K562 (cell line): ENCODE results near the gene TMEM100. TPM values are rescaled to one million over a fixed set of nuclear protein-coding genes. Genes with fewer than 3 reads are reported as not detected.

Source experiments
- AFF4 ChIP-seq: sonication (generic); formaldehyde crosslinking; IDR thresholded peaks from 2 replicates; pipeline ENCODE4 v1.8.0; 2023; ENCODE audit warnings: mild to moderate bottlenecking, missing genetic modification reagents
- ARID2 ChIP-seq: fragments of 450-650 bp; IDR thresholded peaks from 2 replicates; pipeline ENCODE4 v1.6.1; 2017; ENCODE audit warnings: antibody characterized with exemption, mild to moderate bottlenecking
- CLOCK ChIP-seq: fragments of 250-450 bp; sonication (Bioruptor Pico); IDR thresholded peaks from 2 replicates; pipeline ENCODE4 v1.4.0; 2020; ENCODE audit warnings: mild to moderate bottlenecking, moderate library complexity, borderline replicate concordance
- ELF2 ChIP-seq: fragments of 250-450 bp; sonication (Bioruptor Pico); IDR thresholded peaks from 2 replicates; pipeline ENCODE4 v1.5.0; 2021; ENCODE audit warnings: mild to moderate bottlenecking
- FOXM1 ChIP-seq, 2 experiments: fragments of 450-650 bp in 1 of 2; sonication (generic) in 1 of 2; formaldehyde crosslinking in 1 of 2; IDR thresholded peaks; 2 replicates each; pipeline versions ENCODE4 v1.6.1 to v1.9.0; 2017 to 2022; ENCODE audit warnings: low read depth in 2 of 2, mild to moderate bottlenecking in 2 of 2, missing genetic modification reagents in 1 of 2, moderate library complexity in 1 of 2
- HNRNPH1 ChIP-seq: fragments of 200-400 bp; formaldehyde crosslinking; optimal IDR thresholded peaks from 2 replicates; pipeline ENCODE3; 2017; ENCODE audit warnings: low read depth, mild to moderate bottlenecking, low read length, moderate library complexity
- JUN ChIP-seq, 2 experiments: sonication (generic) in 1 of 2; formaldehyde crosslinking in 1 of 2; IDR thresholded peaks; 2 replicates each; pipeline versions ENCODE4 v1.6.1 to v1.8.0; 2012 to 2022; ENCODE audit warnings: borderline replicate concordance in 2 of 2, mild to moderate bottlenecking in 2 of 2, improper control_type of control experiment in 1 of 2, low read depth in 1 of 2, low read length in 1 of 2, missing genetic modification reagents in 1 of 2
- KDM2B ChIP-seq: fragments of 250-450 bp; sonication (Bioruptor Pico); IDR thresholded peaks from 2 replicates; pipeline ENCODE4 v1.8.0; 2021; ENCODE audit warnings: mild to moderate bottlenecking, moderate library complexity
- SIRT6 ChIP-seq: IDR thresholded peaks from one replicate; pipeline ENCODE4 v1.6.1; 2012; ENCODE audit warnings: low read depth, mild to moderate bottlenecking, control low read depth, inconsistent platforms, low read length, moderate library complexity
- SPI1 ChIP-seq: IDR thresholded peaks from 2 replicates; pipeline ENCODE4 v1.6.1; 2011; ENCODE audit warnings: low read depth, low read length, control low read depth, borderline replicate concordance
- THRB ChIP-seq: fragments of 450-650 bp; formaldehyde crosslinking; conservative IDR thresholded peaks from 2 replicates; pipeline ENCODE4 v1.4.0; 2022; ENCODE audit warnings: mild to moderate bottlenecking, missing genetic modification characterization
- ZBTB33 ChIP-seq: sonication (generic); formaldehyde crosslinking; IDR thresholded peaks from 2 replicates; pipeline ENCODE4 v1.8.1; 2023; ENCODE audit warnings: mild to moderate bottlenecking, missing genetic modification reagents
- ZNF175 ChIP-seq: fragments of 200-800 bp; sonication (Bioruptor generic); IDR thresholded peaks from 2 replicates; pipeline ENCODE4 v1.6.1; 2016; ENCODE audit warnings: low read depth, mild to moderate bottlenecking, missing genetic modification characterization, missing compliant biosample characterization
- ZNF311 ChIP-seq: fragments of 250-450 bp; sonication (Bioruptor Pico); IDR thresholded peaks from 2 replicates; pipeline ENCODE4 v1.4.0; 2020; ENCODE audit warnings: mild to moderate bottlenecking, moderate library complexity
- ZNF584 ChIP-seq: fragments of 200-800 bp; sonication (Bioruptor generic); IDR thresholded peaks from 2 replicates; pipeline ENCODE4 v1.6.1; 2016; ENCODE audit warnings: low read depth, mild to moderate bottlenecking, missing genetic modification characterization, missing compliant biosample characterization
- ZNF699 ChIP-seq: fragments of 250-450 bp; sonication (Bioruptor Pico); IDR thresholded peaks from 2 replicates; pipeline ENCODE4 v1.8.0; 2021; ENCODE audit warnings: mild to moderate bottlenecking, moderate library complexity; ENCODE audit not compliant: insufficient replicate concordance
- ZNF79 ChIP-seq: fragments of 250-450 bp; sonication (Bioruptor Pico); IDR thresholded peaks from 2 replicates; pipeline ENCODE4 v1.4.0; 2020; ENCODE audit warnings: low read depth, mild to moderate bottlenecking, moderate library complexity
- polyA plus RNA-seq, 8 experiments: library from polyadenylated mRNA; depleted of rRNA in 4 of 8; stranded (reverse) in 5 of 8; unstranded in 3 of 8; fragments of >200 nt; fragmentation: Nextera tagmentation in 2 of 8; fragmentation: Illumina TruSeq in 1 of 8; extraction: Ambion mirVana in 2 of 8; extraction: Trizol in 1 of 8; gene quantifications; 2 replicates each; pipeline versions ENCODE4 v1.2.1 to v1.2.3, GENCODE V29; 2011 to 2014; ENCODE audit warnings: inconsistent platforms in 1 of 8, missing spikeins in 1 of 8
- total RNA-seq, 7 experiments: library from RNA; depleted of rRNA in 6 of 7; stranded (reverse); fragments of >200 nt in 6 of 7; fragmentation: Illumina TruSeq in 2 of 7; extraction: Trizol in 2 of 7; gene quantifications; 2 replicates each; pipeline versions ENCODE4 v1.2.1 to v1.2.3, GENCODE V29; 2011 to 2021; ENCODE audit warnings: low replicate concordance in 1 of 7

The TMEM100 gene
- total and polyA plus RNA-seq, 9 of the 15 experiments (the other 6 are each of a cell fraction or from before 2014, with no cell fraction given) = 0.12 to 0.50 (median 0.19) TPM

- no peak for TF ChIP-seq SIRT6
- no peak for TF ChIP-seq KDM2B (CRISPR knock-in tag)
- 0 out of 2 replicates have a peak, but pooled peaks have one; percentile 16 for TF ChIP-seq JUN (IDR thresholded peaks at IDR 0.05; ENCODE audit: borderline replicate concordance, low read depth, low read length)
- no peak for TF ChIP-seq JUN (CRISPR knock-in tag; IDR thresholded peaks at IDR 0.05; ENCODE audit: borderline replicate concordance)
- TF ChIP-seq ZBTB33 (CRISPR knock-in tag) = no peak
- TF ChIP-seq CLOCK (CRISPR knock-in tag) = no peak
- no peak for TF ChIP-seq ELF2 (CRISPR knock-in tag)
- TF ChIP-seq ARID2 = no peak
- TF ChIP-seq FOXM1 (IDR thresholded peaks at IDR 0.05; ENCODE audit: low read depth) = peak; percentile 92
- TF ChIP-seq FOXM1 (CRISPR knock-in tag; IDR thresholded peaks at IDR 0.05; ENCODE audit: low read depth) = no peak
- TF ChIP-seq ZNF311 (CRISPR knock-in tag) = no peak
- TF ChIP-seq HNRNPH1 = no peak
- no peak for TF ChIP-seq ZNF175 (CRISPR knock-in tag)
- no peak for TF ChIP-seq ZNF79 (CRISPR knock-in tag)
- TF ChIP-seq THRB (CRISPR knock-in tag) = no peak
- no peak for TF ChIP-seq SPI1
- no peak for TF ChIP-seq ZNF584 (CRISPR knock-in tag)
- TF ChIP-seq ZNF699 (CRISPR knock-in tag) = no peak
- TF ChIP-seq AFF4 (CRISPR knock-in tag) = no peak
Measured at GRCh38 chr17:55737976-55738501, 15.4 kb upstream of the TMEM100 start (continued).
